Measurements from ENCODE around the gene RELL1.

RELL1 gene

DNA sequence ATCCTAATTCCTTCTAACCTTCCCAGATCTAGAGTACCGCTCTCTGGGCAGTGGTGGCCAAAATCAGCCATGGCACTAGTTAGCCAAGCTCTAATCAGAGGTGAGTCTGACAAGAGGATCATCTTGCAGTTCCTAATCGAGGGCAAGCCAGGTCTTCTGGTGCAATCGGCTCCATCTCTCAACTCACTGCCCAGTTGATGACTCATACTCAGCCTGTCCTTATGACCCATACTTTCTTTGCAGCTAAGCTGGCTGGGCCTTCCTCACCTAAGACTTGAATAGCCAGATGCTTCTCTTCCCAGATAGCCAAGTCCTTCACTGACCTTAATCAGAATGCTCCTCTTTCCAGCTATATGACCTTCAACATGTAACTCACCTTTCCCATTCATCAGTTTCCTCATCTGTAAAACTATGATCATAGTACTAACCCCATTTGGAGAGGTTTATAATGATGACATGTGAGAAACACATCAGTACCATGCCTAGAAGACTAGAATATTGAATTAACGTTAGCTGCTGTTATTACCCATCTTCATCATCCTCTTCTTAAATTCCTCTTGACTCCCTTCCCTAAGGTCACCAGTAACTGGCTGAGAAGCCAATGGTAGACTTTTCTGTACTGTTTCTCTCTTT lies 57.1 kb downstream of the RELL1 start:
- H3K27me3 Mint-ChIP-seq: no peaks in the 10 kb centered on the region
- H3K36me3 Mint-ChIP-seq (ENCODE audit: low read depth): peaks cover 93% of the 10 kb centered on the region
- H3K4me3 Mint-ChIP-seq: no peak overlapping the region
- intact Hi-C loops (cut with micrococcal nuclease): no loop called here
- no peak overlapping the region for H3K27ac Mint-ChIP-seq
- peaks cover 18% of the 10 kb centered on the region for H3K4me1 Mint-ChIP-seq (ENCODE audit: low read depth)
- no peaks in the 10 kb centered on the region for H3K9me3 Mint-ChIP-seq

DNA sequence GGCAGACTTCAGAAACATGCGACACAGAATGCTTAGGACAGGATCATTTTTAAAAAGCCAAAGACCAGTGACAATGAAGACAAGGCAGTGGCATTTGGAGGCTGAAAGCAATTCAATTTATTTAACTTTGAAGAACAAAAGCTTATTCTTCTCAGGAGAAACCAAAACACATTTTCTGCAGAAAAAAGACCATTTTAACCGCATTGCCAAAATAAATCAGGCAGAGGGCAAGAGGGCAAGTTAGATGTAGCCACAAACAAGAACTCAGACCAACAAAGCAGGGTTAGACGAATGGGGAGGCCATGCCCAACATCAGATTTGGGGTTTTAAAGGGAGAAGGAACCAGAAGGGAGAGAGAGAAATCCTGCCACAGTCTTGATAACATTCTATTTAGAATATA lies 58.9 kb downstream of the RELL1 start:
- Mint-ChIP-seq H3K36me3 (ENCODE audit: low read depth) (peaks cover 96% of the 10 kb centered on the region), H3K27me3 (no peaks in the 10 kb centered on the region), H3K27ac (no peak overlapping the region), H3K9me3 (no peaks in the 10 kb centered on the region), H3K4me3 (no peak overlapping the region), H3K4me1 (ENCODE audit: low read depth) (peaks cover 11% of the 10 kb centered on the region)
- intact Hi-C loops (cut with micrococcal nuclease): no loop called here

DNA sequence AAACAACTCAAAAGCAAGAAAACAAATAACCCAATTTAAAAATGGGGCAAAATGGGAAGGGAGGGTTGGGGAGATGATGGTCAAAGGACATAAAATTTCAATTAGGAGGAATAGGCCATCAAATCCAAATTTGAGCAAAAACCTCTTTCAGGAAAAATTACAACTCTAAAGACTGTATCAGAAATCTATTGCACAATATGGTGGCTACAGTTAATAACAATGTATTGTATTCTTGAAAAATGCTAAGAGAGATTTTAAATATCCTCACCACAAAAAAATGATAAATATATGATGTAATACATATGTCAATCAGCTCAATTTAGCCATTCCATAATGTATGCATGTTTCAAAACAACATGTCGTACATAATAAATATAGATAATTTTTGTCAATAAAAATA lies 60.7 kb downstream of the RELL1 start:
- H3K4me3 Mint-ChIP-seq: no peak overlapping the region
- H3K4me1 Mint-ChIP-seq (ENCODE audit: low read depth): peaks cover 23% of the 10 kb centered on the region
- intact Hi-C loops (cut with micrococcal nuclease): no loop called here
- H3K9me3 Mint-ChIP-seq: no peaks in the 10 kb centered on the region
- no peaks in the 10 kb centered on the region for H3K27me3 Mint-ChIP-seq
- H3K27ac Mint-ChIP-seq: no peak overlapping the region
- peaks cover 92% of the 10 kb centered on the region for H3K36me3 Mint-ChIP-seq (ENCODE audit: low read depth)

DNA sequence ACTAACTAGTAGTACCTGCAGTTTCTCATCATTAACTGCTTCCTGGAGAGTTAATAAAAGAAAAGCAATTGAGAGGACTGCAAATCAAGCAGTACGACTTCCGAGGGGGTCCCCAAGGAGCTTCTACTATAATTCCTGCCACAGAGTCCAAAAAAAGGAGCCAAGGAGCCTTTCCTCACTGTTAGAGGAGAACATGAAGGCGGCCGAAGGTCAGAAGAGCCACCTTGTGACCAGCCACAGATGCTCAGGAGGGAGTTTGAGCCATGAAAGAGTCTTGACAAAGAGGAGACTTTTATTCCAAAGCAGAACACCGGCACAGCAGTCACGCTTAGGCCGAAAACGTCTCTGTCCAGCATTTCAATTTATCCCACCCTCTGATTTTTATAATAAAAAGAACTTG lies 62.2 kb downstream of the RELL1 start:
- no peak overlapping the region for H3K27ac Mint-ChIP-seq
- intact Hi-C loops (cut with micrococcal nuclease): no loop called here
- H3K9me3 Mint-ChIP-seq: no peaks in the 10 kb centered on the region
- peaks cover 14% of the 10 kb centered on the region for H3K4me1 Mint-ChIP-seq (ENCODE audit: low read depth)
- H3K4me3 Mint-ChIP-seq: no peak overlapping the region
- H3K27me3 Mint-ChIP-seq: no peaks in the 10 kb centered on the region
- H3K36me3 Mint-ChIP-seq (ENCODE audit: low read depth): peaks cover 86% of the 10 kb centered on the region

DNA sequence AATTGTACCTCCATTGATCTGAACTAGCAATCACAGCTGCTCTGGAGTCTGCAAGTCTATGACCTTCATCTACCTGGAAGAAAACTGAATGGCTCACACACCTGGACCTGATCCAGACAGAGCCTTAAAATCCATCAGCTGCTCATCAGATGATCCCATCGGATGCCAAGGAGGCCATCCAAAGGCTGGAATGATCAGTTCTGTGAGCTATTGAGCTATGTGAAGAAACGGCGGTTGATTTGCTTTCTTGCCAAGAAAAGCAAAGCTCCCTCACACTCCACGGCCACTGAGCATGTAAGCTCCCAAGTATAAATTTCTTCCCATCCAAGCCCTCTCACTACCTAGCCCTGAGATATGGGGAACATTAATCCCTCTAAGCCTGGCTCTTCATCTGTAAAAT lies 63.1 kb downstream of the RELL1 start:
- H3K36me3 Mint-ChIP-seq (ENCODE audit: low read depth): peaks cover 86% of the 10 kb centered on the region

DNA sequence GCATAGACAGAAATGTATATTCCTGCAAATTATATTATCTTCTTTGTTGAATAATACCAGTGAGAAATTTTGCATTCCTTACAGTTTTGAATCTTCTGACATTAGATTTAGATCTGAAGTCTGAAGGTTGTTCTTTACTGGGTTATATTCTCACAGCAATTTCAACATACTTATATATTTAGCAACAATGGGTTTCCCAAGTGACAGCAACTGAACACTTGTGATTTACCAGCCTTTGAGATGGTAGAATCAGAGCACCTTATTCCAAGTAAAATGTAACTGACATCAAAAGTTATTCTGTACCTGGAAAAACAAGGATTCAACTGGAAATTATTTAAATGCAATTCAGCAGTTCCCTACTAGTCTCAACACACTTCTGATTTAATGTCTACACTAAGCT lies 66.0 kb downstream of the RELL1 start:
- no peaks in the 10 kb centered on the region for H3K9me3 Mint-ChIP-seq
- intact Hi-C loops (cut with micrococcal nuclease): no loop called here
- peaks cover 58% of the 10 kb centered on the region for H3K36me3 Mint-ChIP-seq (ENCODE audit: low read depth)
- H3K27ac Mint-ChIP-seq: no peak overlapping the region
- H3K27me3 Mint-ChIP-seq: no peaks in the 10 kb centered on the region
- peaks cover 27% of the 10 kb centered on the region for H3K4me1 Mint-ChIP-seq (ENCODE audit: low read depth)
- H3K4me3 Mint-ChIP-seq: no peak overlapping the region

More for the DNA sequence above, 63.1 kb downstream of the RELL1 start:
- Mint-ChIP-seq H3K27ac (no peak overlapping the region), H3K9me3 (no peaks in the 10 kb centered on the region), H3K4me1 (ENCODE audit: low read depth) (peaks cover 12% of the 10 kb centered on the region), H3K4me3 (no peak overlapping the region), H3K27me3 (no peaks in the 10 kb centered on the region)
- intact Hi-C loops (cut with micrococcal nuclease): no loop called here

DNA sequence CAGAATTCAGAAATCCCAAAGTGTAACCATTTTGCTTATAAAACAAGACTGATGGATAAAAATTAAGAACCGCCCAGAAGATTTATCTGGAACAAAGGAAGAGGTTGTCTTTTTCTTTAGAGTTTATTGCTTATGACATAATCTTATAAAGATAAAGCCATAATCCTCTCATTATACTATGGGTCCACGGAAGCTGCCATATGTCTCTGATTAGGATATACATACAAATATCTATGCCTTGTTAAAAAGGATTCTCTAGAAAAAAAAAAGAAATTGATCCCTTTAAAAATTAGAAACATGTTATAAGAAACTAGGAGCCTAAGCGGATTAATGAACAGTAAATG lies 70.5 kb downstream of the RELL1 start:
- intact Hi-C loops (cut with micrococcal nuclease): no loop called here
- no peaks in the 10 kb centered on the region for H3K9me3 Mint-ChIP-seq
- H3K4me1 Mint-ChIP-seq (ENCODE audit: low read depth): peaks cover 32% of the 10 kb centered on the region
- no peak overlapping the region for H3K4me3 Mint-ChIP-seq
- no peaks in the 10 kb centered on the region for H3K27me3 Mint-ChIP-seq
- peaks cover 53% of the 10 kb centered on the region for H3K36me3 Mint-ChIP-seq (ENCODE audit: low read depth)
- peak overlapping the region; percentile 73 for H3K27ac Mint-ChIP-seq

DNA sequence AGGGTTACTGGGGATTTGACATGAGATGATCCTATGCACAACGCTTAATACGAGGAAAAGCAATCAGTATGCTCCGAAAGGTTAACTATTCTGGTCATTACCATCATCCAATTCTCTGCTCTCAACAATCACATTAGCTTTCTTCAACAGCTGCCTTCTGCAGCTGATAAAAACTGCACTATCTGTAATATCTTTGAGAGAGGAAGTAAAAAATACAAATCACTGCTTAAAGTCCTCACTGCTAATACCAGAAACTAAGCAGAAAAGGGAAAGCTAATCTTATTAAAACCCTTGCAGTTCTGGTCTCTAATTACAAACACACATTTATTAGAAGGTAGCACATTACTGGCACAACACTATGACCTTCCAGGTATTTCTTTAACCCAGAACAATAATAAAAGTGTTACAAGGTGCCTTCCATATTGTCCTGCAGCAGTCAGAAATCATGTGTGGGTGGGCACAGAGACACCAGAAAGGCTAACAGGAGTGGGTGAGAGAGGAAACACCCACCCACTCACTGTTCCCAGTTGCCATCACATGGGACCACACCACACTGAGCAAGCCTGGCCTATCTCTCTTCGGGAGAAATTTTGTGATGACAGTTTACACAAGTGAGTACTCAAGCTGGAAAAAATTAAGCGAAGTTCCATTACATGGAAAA lies 71.0 kb downstream of the RELL1 start:
- Mint-ChIP-seq H3K27ac (peak overlapping the region; percentile 73), H3K4me3 (no peak overlapping the region), H3K27me3 (no peaks in the 10 kb centered on the region), H3K9me3 (no peaks in the 10 kb centered on the region), H3K36me3 (ENCODE audit: low read depth) (peaks cover 56% of the 10 kb centered on the region), H3K4me1 (ENCODE audit: low read depth) (peaks cover 32% of the 10 kb centered on the region)
- intact Hi-C loops (cut with micrococcal nuclease): no loop called here

DNA sequence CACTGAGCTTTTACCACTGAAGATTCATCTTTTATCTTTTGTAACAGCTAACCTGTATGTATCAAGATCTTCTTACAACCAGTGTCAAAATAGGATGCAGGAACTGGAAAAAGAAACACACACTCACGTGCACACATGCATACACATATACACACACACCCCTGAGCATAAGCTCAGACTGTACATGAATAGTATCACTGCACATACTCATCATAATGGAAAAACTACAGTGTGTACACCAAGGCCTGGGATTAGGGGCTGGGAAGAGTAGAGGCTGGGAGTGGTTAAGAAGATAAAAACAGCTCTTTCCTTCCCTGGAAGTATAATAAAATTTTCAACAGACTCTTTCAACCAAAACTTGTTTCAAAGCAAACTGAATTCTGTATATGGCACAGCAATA lies 73.4 kb downstream of the RELL1 start:
- H3K4me1 Mint-ChIP-seq (ENCODE audit: low read depth): peaks cover 32% of the 10 kb centered on the region
- H3K36me3 Mint-ChIP-seq (ENCODE audit: low read depth): peaks cover 59% of the 10 kb centered on the region
- intact Hi-C loops (cut with micrococcal nuclease): no loop called here
- no peaks in the 10 kb centered on the region for H3K9me3 Mint-ChIP-seq
- no peaks in the 10 kb centered on the region for H3K27me3 Mint-ChIP-seq
- H3K27ac Mint-ChIP-seq: no peak overlapping the region
- H3K4me3 Mint-ChIP-seq: no peak overlapping the region

DNA sequence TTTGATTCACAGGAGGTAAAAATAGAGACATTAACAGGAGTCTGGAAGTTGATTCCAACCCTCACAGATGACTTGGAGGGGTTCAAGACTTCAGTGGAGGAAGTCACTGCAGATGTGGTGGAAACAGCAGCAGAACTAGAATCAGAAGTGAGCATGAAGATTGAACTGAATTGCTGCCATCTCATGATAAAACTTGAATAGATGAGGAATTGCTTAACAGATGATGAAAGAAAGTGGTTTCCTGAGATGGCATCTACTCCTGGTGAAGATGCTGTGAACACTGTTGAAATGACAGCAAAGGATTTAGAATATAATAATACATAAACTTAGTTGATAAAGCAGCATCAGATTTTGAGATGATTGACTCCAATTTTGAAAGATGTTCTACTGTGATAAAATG lies 76.5 kb downstream of the RELL1 start:
- no peak overlapping the region for H3K4me3 Mint-ChIP-seq
- H3K27me3 Mint-ChIP-seq: no peaks in the 10 kb centered on the region
- peaks cover 28% of the 10 kb centered on the region for H3K4me1 Mint-ChIP-seq (ENCODE audit: low read depth)
- peaks cover 10% of the 10 kb centered on the region for H3K9me3 Mint-ChIP-seq
- intact Hi-C loops (cut with micrococcal nuclease): loop anchor here (10.0 kb wide), 1 partner anchor 75 kb away; the partner anchor contains the start of gene RELL1
- H3K27ac Mint-ChIP-seq: no peak overlapping the region
- peaks cover 70% of the 10 kb centered on the region for H3K36me3 Mint-ChIP-seq (ENCODE audit: low read depth)

DNA sequence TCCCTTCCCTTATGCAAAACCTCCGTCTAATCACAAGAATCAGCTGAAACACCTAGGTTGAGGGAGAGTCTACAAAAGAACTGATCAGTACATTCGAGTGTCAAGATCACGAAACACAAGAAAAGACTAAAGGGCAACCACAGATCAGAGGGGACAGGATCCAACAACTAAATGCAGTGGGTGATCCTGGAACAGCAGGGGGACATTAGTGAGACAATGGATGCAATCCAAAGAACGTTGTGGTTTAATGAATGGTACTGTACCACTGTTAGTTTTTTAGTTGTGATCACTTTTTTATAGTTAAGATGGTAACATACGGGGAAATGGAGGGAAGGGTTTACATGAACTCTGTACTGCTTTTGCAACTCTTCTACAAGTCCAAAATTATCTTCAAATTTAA lies 79.2 kb downstream of the RELL1 start:
- peaks cover 41% of the 10 kb centered on the region for H3K4me1 Mint-ChIP-seq (ENCODE audit: low read depth)
- peaks cover 44% of the 10 kb centered on the region for H3K36me3 Mint-ChIP-seq (ENCODE audit: low read depth)
- no peak overlapping the region for H3K4me3 Mint-ChIP-seq
- no peak overlapping the region for H3K27ac Mint-ChIP-seq
- intact Hi-C loops (cut with micrococcal nuclease): loop anchor here (10.0 kb wide), 1 partner anchor 78 kb away; the partner anchor contains the start of gene RELL1
- peaks cover 10% of the 10 kb centered on the region for H3K9me3 Mint-ChIP-seq
- no peaks in the 10 kb centered on the region for H3K27me3 Mint-ChIP-seq

DNA sequence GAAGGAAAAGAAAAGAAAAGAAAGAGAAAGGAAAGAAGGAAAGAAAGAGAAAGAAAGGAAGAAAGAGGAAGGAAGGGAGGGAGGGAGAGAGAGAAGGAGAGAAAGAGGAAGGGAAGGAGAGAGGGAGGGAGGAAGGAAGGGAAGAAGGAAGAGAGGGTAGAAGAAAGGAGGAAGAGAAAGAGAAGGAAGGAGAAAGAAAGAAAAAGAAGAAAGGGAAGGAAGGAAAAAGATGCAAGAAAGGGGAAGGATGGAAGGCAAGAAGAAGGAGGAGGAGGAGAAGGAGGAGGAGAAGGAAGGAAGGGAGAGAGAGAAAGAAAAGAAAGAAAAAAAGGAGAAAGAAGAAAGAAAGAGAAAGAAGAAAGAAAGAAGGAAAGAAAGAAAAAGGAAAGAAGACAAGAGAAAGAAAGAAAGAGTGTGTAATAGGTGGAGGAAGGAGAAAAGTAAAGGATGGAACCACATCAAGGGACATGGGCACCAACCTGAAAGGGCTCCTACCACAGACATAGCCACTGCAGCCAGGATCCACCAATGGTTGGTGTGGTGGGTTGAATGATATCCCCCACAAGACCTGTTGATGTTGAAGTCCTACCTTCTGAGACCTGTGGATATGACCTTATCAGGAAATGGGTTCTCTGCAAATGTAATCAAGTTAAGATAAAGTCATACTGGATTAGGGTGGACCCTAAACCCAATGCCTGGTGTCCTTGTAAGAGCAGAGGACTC lies 80.2 kb downstream of the RELL1 start:
- peaks cover 51% of the 10 kb centered on the region for H3K4me1 Mint-ChIP-seq (ENCODE audit: low read depth)
- H3K36me3 Mint-ChIP-seq (ENCODE audit: low read depth): peaks cover 35% of the 10 kb centered on the region
- H3K4me3 Mint-ChIP-seq: no peak overlapping the region
- peak overlapping the region; percentile 22 for H3K27ac Mint-ChIP-seq
- peaks cover 10% of the 10 kb centered on the region for H3K9me3 Mint-ChIP-seq
- no peaks in the 10 kb centered on the region for H3K27me3 Mint-ChIP-seq
- intact Hi-C loops (cut with micrococcal nuclease): loop anchor here (10.0 kb wide), 1 partner anchor 79 kb away; the partner anchor contains the start of gene RELL1

DNA sequence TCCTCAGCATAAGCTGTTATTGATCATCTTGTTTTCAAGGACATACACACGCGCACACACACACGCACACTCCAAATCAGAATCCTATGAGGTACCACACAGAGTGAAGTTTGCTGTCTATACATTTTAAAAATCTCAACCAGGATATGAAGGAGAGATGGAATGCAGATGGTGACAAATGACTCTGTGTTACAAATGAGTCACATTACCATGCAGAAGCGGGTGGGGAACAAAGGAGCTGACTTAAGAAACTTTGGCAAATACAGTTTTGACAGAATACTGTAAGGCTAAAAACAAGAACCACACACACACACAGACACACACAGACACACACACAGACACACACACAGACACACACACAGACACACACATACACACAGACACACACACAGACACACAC lies 81.7 kb downstream of the RELL1 start:
- H3K36me3 Mint-ChIP-seq (ENCODE audit: low read depth): peaks cover 27% of the 10 kb centered on the region
- peaks cover 10% of the 10 kb centered on the region for H3K9me3 Mint-ChIP-seq

DNA sequence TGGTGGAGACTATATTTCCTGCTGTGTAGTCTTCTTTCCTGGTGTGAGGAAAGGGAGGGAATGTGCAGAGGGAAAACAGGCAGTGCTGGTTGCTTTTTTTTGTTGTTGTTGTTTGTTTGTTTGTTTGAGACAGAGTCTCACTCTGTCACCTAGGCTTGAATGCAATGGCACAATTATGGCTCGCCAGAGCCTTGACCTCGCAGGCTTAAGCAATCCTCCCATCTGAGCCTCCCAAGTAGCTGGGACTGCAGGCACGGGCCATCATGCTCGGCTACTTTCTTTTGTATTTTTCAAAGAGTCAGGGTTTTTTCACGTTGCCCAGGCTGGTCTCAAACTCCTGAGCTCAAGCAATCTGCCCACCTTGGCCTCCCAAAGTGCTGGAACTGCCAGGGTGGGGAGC lies 82.5 kb downstream of the RELL1 start:
- H3K4me3 Mint-ChIP-seq: no peak overlapping the region

More for the DNA sequence above, 81.7 kb downstream of the RELL1 start:
- Mint-ChIP-seq H3K4me3 (no peak overlapping the region), H3K27me3 (no peaks in the 10 kb centered on the region), H3K4me1 (ENCODE audit: low read depth) (peaks cover 58% of the 10 kb centered on the region), H3K27ac (peak overlapping the region; percentile 22)
- intact Hi-C loops (cut with micrococcal nuclease): loop anchor here (5.0 to 10.0 kb wide), 3 partner anchors 80 to 433 kb away; partner anchors contain the start of gene RELL1

More for the DNA sequence above, 82.5 kb downstream of the RELL1 start:
- peaks cover 19% of the 10 kb centered on the region for H3K36me3 Mint-ChIP-seq (ENCODE audit: low read depth)
- peaks cover 58% of the 10 kb centered on the region for H3K4me1 Mint-ChIP-seq (ENCODE audit: low read depth)
- peaks cover 10% of the 10 kb centered on the region for H3K9me3 Mint-ChIP-seq
- intact Hi-C loops (cut with micrococcal nuclease): loop anchor here (5.0 to 10.0 kb wide), 3 partner anchors 81 to 434 kb away; partner anchors contain the start of gene RELL1
- peak overlapping the region; percentile 22 for H3K27ac Mint-ChIP-seq
- H3K27me3 Mint-ChIP-seq: no peaks in the 10 kb centered on the region

Measured in dendritic cell treated with granulocyte-macrophage colony-stimulating factor and Interleukin-4, amounts not matched to agents 40 ng/mL and 50 ng/mL, for 4 days (primary cell).